COLO668 (cell line): ENCODE results near the gene EBPL.
"Not testable (repeated sequence)": the region's sequence is repeated elsewhere in the genome, so short reads cannot be mapped to it uniquely, and the experiment has no call there.

ENCODE experiments used
- DNase-seq: peaks from one replicate; lab custom pipeline; 2025; ENCODE audit not compliant: unreplicated experiment; lab: John Stamatoyannopoulos, UW

Gene EBPL

GRCh38 chr13:49690995-49691784 is at the start of gene EBPL:
Gene EBPL (minus strand): TSS chr13:49691486. CDS start chr13:49691424, 62 bp downstream.
- DNase-seq: peak; percentile 97

- DNase-seq: no peak
Measured at GRCh38 chr13:49740870-49741269, 49.6 kb upstream of the EBPL start.

GRCh38 chr13:49739498-49740187 is 48.4 kb upstream of the EBPL start:
- no peak for DNase-seq

GRCh38 chr13:49733181-49733951 is 42.1 kb upstream of the EBPL start:
- no peak for DNase-seq

GRCh38 chr13:49731766-49732165 is 40.5 kb upstream of the EBPL start:
- no peak for DNase-seq

- DNase-seq: no peak
Measured at GRCh38 chr13:49716615-49717014, 25.3 kb upstream of the EBPL start.

- no peak for DNase-seq
Measured at GRCh38 chr13:49714757-49715156, 23.5 kb upstream of the EBPL start.

GRCh38 chr13:49711218-49711863 is 20.1 kb upstream of the EBPL start:
- DNase-seq: no peak

GRCh38 chr13:49704264-49704663 is 13.0 kb upstream of the EBPL start:
- not testable (repeated sequence) for DNase-seq

- no peak for DNase-seq
Measured at GRCh38 chr13:49701491-49701890, 10.2 kb upstream of the EBPL start.

- no peak for DNase-seq
Measured at GRCh38 chr13:49697468-49697867, 6.2 kb upstream of the EBPL start.

GRCh38 chr13:49694446-49694845 is 3.2 kb upstream of the EBPL start:
- no peak for DNase-seq

- no peak for DNase-seq
Measured at GRCh38 chr13:49693877-49694276, 2.6 kb upstream of the EBPL start.

GRCh38 chr13:49693191-49693733 is 2.0 kb upstream of the EBPL start:
- DNase-seq: no peak

GRCh38 chr13:49690133-49690994 is 922 bp downstream of the EBPL start:
- no peak for DNase-seq

- no peak for DNase-seq
Measured at GRCh38 chr13:49683489-49683888, 7.8 kb downstream of the EBPL start.

- DNase-seq: no peak
Measured at GRCh38 chr13:49681842-49682435, 9.3 kb downstream of the EBPL start.

GRCh38 chr13:49679246-49679645 is 12.0 kb downstream of the EBPL start:
- DNase-seq: no peak

- no peak for DNase-seq
Measured at GRCh38 chr13:49678191-49678914, 12.9 kb downstream of the EBPL start.
